ENCODE data around the gene HOXD4. TPM values are rescaled to one million over a fixed set of nuclear protein-coding genes. Genes with fewer than 3 reads are reported as not detected.

Gene HOXD4
- polyA plus RNA-seq, 2 of the 4 experiments (the other 2 are of a cell fraction): 0.27 to 0.87 TPM

GRCh38 chr2:176122683-176123410, 28.5 kb upstream of the HOXD4 start, which contains the start of gene HOXD9:
TSS of gene HOXD9 (plus strand) at chr2:176122719. CDS start at chr2:176122769, 50 bp downstream.
- WGBS (ENCODE audit: missing lambda C conversion rate): 86% methylated on average over 37 of the region's 84 CpGs
- TF ChIP-seq BHLHE40 (IDR thresholded peaks at IDR 0.05; ENCODE audit: low read depth, low read length): no peak
- TF ChIP-seq FOSB (CRISPR knock-in tag; IDR thresholded peaks at IDR 0.05): no peak
- TF ChIP-seq HEYL (CRISPR knock-in tag; IDR thresholded peaks at IDR 0.05): no peak
- TF ChIP-seq MYC (IDR thresholded peaks at IDR 0.05; ENCODE audit: borderline replicate concordance, low read length): no peak
- no peak for TF ChIP-seq RFX5 (IDR thresholded peaks at IDR 0.05)
- TF ChIP-seq TFCP2L1 (CRISPR knock-in tag; IDR thresholded peaks at IDR 0.05): no peak
- TF ChIP-seq EHMT2 (IDR thresholded peaks at IDR 0.05; ENCODE audit: low read depth): no peak
- TF ChIP-seq PBX3 (IDR thresholded peaks at IDR 0.05): no peak
- TF ChIP-seq MAFK (IDR thresholded peaks at IDR 0.05; ENCODE audit: partially characterized antibody): no peak
- TF ChIP-seq HES2 (IDR thresholded peaks at IDR 0.05): no peak
- TF ChIP-seq, protein P1, sequence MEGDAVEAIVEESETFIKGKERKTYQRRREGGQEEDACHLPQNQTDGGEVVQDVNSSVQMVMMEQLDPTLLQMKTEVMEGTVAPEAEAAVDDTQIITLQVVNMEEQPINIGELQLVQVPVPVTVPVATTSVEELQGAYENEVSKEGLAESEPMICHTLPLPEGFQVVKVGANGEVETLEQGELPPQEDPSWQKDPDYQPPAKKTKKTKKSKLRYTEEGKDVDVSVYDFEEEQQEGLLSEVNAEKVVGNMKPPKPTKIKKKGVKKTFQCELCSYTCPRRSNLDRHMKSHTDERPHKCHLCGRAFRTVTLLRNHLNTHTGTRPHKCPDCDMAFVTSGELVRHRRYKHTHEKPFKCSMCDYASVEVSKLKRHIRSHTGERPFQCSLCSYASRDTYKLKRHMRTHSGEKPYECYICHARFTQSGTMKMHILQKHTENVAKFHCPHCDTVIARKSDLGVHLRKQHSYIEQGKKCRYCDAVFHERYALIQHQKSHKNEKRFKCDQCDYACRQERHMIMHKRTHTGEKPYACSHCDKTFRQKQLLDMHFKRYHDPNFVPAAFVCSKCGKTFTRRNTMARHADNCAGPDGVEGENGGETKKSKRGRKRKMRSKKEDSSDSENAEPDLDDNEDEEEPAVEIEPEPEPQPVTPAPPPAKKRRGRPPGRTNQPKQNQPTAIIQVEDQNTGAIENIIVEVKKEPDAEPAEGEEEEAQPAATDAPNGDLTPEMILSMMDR (IDR thresholded peaks at IDR 0.05): no peak
- TF ChIP-seq HOXB13 (CRISPR knock-in tag; IDR thresholded peaks at IDR 0.05; ENCODE audit: low read depth): no peak
- TF ChIP-seq FOXS1 (CRISPR knock-in tag; IDR thresholded peaks at IDR 0.05): no peak
- TF ChIP-seq POLR2A (IDR thresholded peaks at IDR 0.05; ENCODE audit: low read length): no peak
- no peak for TF ChIP-seq REST (IDR thresholded peaks at IDR 0.05)
- no peak for TF ChIP-seq NFE2L2 (conservative IDR thresholded peaks at IDR 0.05; ENCODE audit: low read length)
- TF ChIP-seq HOXA7 (CRISPR knock-in tag; IDR thresholded peaks at IDR 0.05): no peak
- no peak for TF ChIP-seq EP300 (IDR thresholded peaks at IDR 0.05)
- no peak for TF ChIP-seq SREBF2 (IDR thresholded peaks at IDR 0.05)
- H3K4me3 ChIP-seq: no peak within 1 kb of the TSS
- CTCF ChIA-PET: interaction anchor here (1.9 to 3.7 kb wide), 3 partner anchors 12 to 1026 kb away, joined by 12 to 13 read pairs (median 12); no protein-coding TSS in a partner anchor
- no peak for ATAC-seq
- no peaks in the 10 kb centered on the region for H3K9me3 ChIP-seq
- no peak for FAIRE-seq
- POLR2A ChIA-PET: no interaction called here
- 0 out of 3 replicates have a peak, but pooled peaks cover 3% of the 10 kb centered on the region for H3K4me1 ChIP-seq
- DNase-seq (ENCODE audit: low read depth in 1 of 2, low spot score in 1 of 2): no peak
- H3K27ac ChIP-seq: no peak within 1 kb of the TSS
- H3K4me2 ChIP-seq: no peak within 1 kb of the TSS
